SH-SY5Y (cell line): ENCODE measurements around the gene ZBTB7C.

Source experiments
- GATA2 ChIP-seq: IDR thresholded peaks from 2 replicates; pipeline ENCODE4 v1.6.1; 2011; ENCODE audit warnings: mild to moderate bottlenecking, low read depth, low read length
- GATA3 ChIP-seq: IDR thresholded peaks from 2 replicates; pipeline ENCODE4 v1.6.1; 2011; ENCODE audit warnings: low read depth, mild to moderate bottlenecking, low read length, moderate library complexity

DNA sequence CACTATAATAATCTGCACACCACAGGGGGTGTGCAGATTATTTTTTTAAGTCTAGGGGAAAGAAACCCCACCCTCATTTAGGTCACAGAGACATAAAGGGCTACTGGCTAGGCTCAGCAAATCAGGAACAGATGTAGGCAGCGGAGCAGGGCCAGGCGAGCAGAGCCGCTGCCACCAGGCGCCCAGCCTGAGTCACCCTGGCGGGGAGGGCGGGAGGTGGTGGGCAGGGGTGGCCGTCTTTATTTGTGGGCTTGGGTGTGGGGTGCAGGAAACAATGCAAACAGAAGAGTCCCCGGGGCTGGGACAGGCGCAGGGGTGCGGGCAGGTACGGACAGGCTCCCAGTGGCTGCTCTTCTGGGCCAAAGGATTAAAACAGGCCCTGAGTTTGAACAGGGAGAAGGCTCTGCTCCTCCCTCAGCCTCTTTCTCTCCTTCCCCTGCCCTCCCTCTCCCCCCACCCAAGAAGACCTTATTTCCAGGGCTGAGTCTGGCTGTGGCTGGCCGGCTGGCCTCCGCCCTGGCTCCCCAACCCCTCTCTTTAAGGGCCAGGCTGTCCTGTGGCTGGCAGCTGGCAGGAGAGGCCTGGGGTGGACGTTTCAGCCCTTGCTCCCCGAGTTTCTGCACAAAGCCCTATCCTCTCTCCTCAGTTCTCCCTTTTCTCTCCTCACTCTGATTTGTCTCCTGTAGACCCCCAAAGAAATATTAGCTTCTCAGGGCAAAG is 335.8 kb downstream of the ZBTB7C start:
- no peak for TF ChIP-seq GATA3
- TF ChIP-seq GATA2 = no peak; the same call in 1 of the 2 replicates
